GM12865 (cell line): ENCODE data around the gene EFCAB11.
A peak's percentile ranks its signal among the peaks of the same experiment; 100 is the strongest.

Source experiments
- DNase-seq: peaks from one replicate; pipeline ENCODE4 v3.0.0; 2010; ENCODE audit warnings: low read depth
- H3K4me3 ChIP-seq: 2 replicates; pipeline ENCODE4 v1.5.1; 2011; ENCODE audit warnings: mild to moderate bottlenecking, low read depth, low read length, control low read depth
- CTCF ChIP-seq: IDR thresholded peaks from 2 replicates; pipeline ENCODE4 v1.5.1; 2011; ENCODE audit warnings: low read length, control low read depth, low read depth, inconsistent platforms; ENCODE audit not compliant: insufficient read depth; ENCODE audit errors: missing control alignments

The EFCAB11 gene

GRCh38 chr14:89973234-89973823, 18.8 kb upstream of the EFCAB11 start:
- peak; percentile 83 for TF ChIP-seq CTCF
- DNase-seq: peak; percentile 72
- H3K4me3 ChIP-seq: no peak overlapping the region

- H3K4me3 ChIP-seq: no peak overlapping the region
- DNase-seq: no peak
- TF ChIP-seq CTCF: no peak
Measured at GRCh38 chr14:89965839-89966238, 11.3 kb upstream of the EFCAB11 start.

- no peak for TF ChIP-seq CTCF
- no peak for DNase-seq
- H3K4me3 ChIP-seq: no peak overlapping the region
Measured at GRCh38 chr14:89963288-89963978, 8.9 kb upstream of the EFCAB11 start.

GRCh38 chr14:89960914-89961313, 6.4 kb upstream of the EFCAB11 start:
- no peak overlapping the region for H3K4me3 ChIP-seq
- TF ChIP-seq CTCF: no peak
- DNase-seq: no peak

GRCh38 chr14:89959853-89960445, 5.4 kb upstream of the EFCAB11 start:
- no peak for TF ChIP-seq CTCF
- H3K4me3 ChIP-seq: no peak overlapping the region
- no peak for DNase-seq

- no peak for TF ChIP-seq CTCF
- DNase-seq: no peak
- H3K4me3 ChIP-seq: no peak overlapping the region
Measured at GRCh38 chr14:89958966-89959365, 4.4 kb upstream of the EFCAB11 start.

- no peak for TF ChIP-seq CTCF
- no peak overlapping the region for H3K4me3 ChIP-seq
- no peak for DNase-seq
Measured at GRCh38 chr14:89957791-89958190, 3.3 kb upstream of the EFCAB11 start.
